Liver (tissue), 9 donors: ENCODE data around the gene TLR4. TPM values are rescaled to one million over a fixed set of nuclear protein-coding genes. Genes with fewer than 3 reads are reported as not detected.

Source experiments
- DNase-seq: peaks from one replicate; pipeline ENCODE4 v3.0.0-alpha.2; 2017; ENCODE audit warnings: low spot score
- H3K27ac ChIP-seq, 2 donors: one replicate each; pipeline ENCODE4 v1.7.0; 2013; ENCODE audit warnings: inconsistent platforms in 2 of 2, low read length in 2 of 2, control low read depth in 1 of 2, low read depth in 1 of 2, mild to moderate bottlenecking in 1 of 2
- H3K27me3 ChIP-seq, 4 donors: one replicate each; pipeline versions ENCODE4 v1.6.1 to v1.7.0; 2013; ENCODE audit warnings: low read length in 3 of 4, inconsistent platforms in 1 of 4, mild to moderate bottlenecking in 1 of 4, moderate library complexity in 1 of 4; ENCODE audit not compliant: control insufficient read depth in 4 of 4, insufficient read depth in 4 of 4
- H3K36me3 ChIP-seq, 4 donors: one replicate each; pipeline versions ENCODE4 v1.6.1 to v1.7.0; 2013; ENCODE audit warnings: low read length in 3 of 4, mild to moderate bottlenecking in 3 of 4, low read depth in 1 of 4, moderate library complexity in 1 of 4; ENCODE audit not compliant: control insufficient read depth in 4 of 4, insufficient read depth in 3 of 4
- H3K4me1 ChIP-seq, 4 donors: one replicate each; pipeline versions ENCODE4 v1.6.1 to v1.7.0; 2013; ENCODE audit warnings: low read length in 3 of 4, mild to moderate bottlenecking in 3 of 4, moderate library complexity in 1 of 4; ENCODE audit not compliant: control insufficient read depth in 4 of 4, insufficient read depth in 4 of 4
- H3K4me3 ChIP-seq, 3 donors: one replicate each; pipeline versions ENCODE4 v1.6.1 to v1.7.0; 2013; ENCODE audit warnings: low read length in 3 of 3, control low read depth in 1 of 3, low read depth in 1 of 3, mild to moderate bottlenecking in 1 of 3
- H3K9ac ChIP-seq, 2 donors: one replicate each; pipeline ENCODE4 v1.7.0; 2013; ENCODE audit warnings: low read length in 2 of 2, mild to moderate bottlenecking in 2 of 2, moderate library complexity in 2 of 2, control low read depth in 1 of 2, low read depth in 1 of 2
- H3K9me3 ChIP-seq, 4 donors: one replicate each; pipeline versions ENCODE4 v1.6.1 to v1.7.0; 2013; ENCODE audit warnings: low read length in 3 of 4; ENCODE audit not compliant: control insufficient read depth in 4 of 4
- CTCF ChIP-seq: fragments of 150-350 bp; IDR thresholded peaks from 2 replicates; pipeline ENCODE4 v1.5.1; 2017; ENCODE audit warnings: improper control_type of control experiment, low read depth, low read length; ENCODE audit not compliant: missing input control
- FOXA2 ChIP-seq: IDR thresholded peaks from 2 replicates; pipeline ENCODE4 v1.6.1; 2016; ENCODE audit warnings: antibody characterized with exemption
- GABPA ChIP-seq, 2 donors: IDR thresholded peaks in 1 of 2; conservative IDR thresholded peaks in 1 of 2; 2 replicates each; pipeline ENCODE4 v1.6.1; 2016; ENCODE audit warnings: antibody characterized with exemption in 2 of 2, mild to moderate bottlenecking in 1 of 2, moderate library complexity in 1 of 2
- HNF4A ChIP-seq, 2 donors: conservative IDR thresholded peaks; 2 replicates each; pipeline ENCODE4 v1.6.1; 2016; ENCODE audit warnings: antibody characterized with exemption in 2 of 2, mild to moderate bottlenecking in 2 of 2
- HNF4G ChIP-seq: IDR thresholded peaks from 2 replicates; pipeline ENCODE4 v1.6.1; 2016; ENCODE audit warnings: antibody characterized with exemption
- MAX ChIP-seq: IDR thresholded peaks from 2 replicates; pipeline ENCODE4 v1.6.1; 2016; ENCODE audit warnings: antibody characterized with exemption
- NR2F2 ChIP-seq: IDR thresholded peaks from 2 replicates; pipeline ENCODE4 v1.6.1; 2016; ENCODE audit warnings: antibody characterized with exemption
- RAD21 ChIP-seq, 2 donors: IDR thresholded peaks; 2 replicates each; pipeline ENCODE4 v1.6.1; 2016; ENCODE audit warnings: antibody characterized with exemption in 2 of 2, mild to moderate bottlenecking in 2 of 2
- REST ChIP-seq: IDR thresholded peaks from 2 replicates; pipeline ENCODE4 v1.6.1; 2016; ENCODE audit warnings: antibody characterized with exemption, mild to moderate bottlenecking
- RXRA ChIP-seq, 2 donors: IDR thresholded peaks; 2 replicates each; pipeline ENCODE4 v1.6.1; 2017 to 2018; ENCODE audit warnings: antibody characterized with exemption in 2 of 2, mild to moderate bottlenecking in 1 of 2
- SP1 ChIP-seq: IDR thresholded peaks from 2 replicates; pipeline ENCODE4 v1.6.1; 2018; ENCODE audit warnings: antibody characterized with exemption, mild to moderate bottlenecking
- TAF1 ChIP-seq: conservative IDR thresholded peaks from 2 replicates; pipeline ENCODE4 v1.6.1; 2016; ENCODE audit warnings: antibody characterized with exemption, mild to moderate bottlenecking
- YY1 ChIP-seq: IDR thresholded peaks from 2 replicates; pipeline ENCODE4 v1.6.1; 2016; ENCODE audit warnings: antibody characterized with exemption, mild to moderate bottlenecking
- ZBTB33 ChIP-seq: IDR thresholded peaks from 2 replicates; pipeline ENCODE4 v1.6.1; 2016; ENCODE audit warnings: antibody characterized with exemption
- WGBS: extraction: QIAGEN DNeasy Blood & Tissue Kit; methylation state at CpG from one replicate; pipeline ENCODE4 v1.1.7; 2013; 5-methylcytosine and 5-hydroxymethylcytosine counted together
- polyA plus RNA-seq, 2 donors: library from polyadenylated mRNA; stranded (reverse) in 1 of 2; unstranded in 1 of 2; fragments of 200-250 nt in 1 of 2; fragments of >200 nt in 1 of 2; fragmentation: Nextera tagmentation in 1 of 2; extraction: Ambion mirVana in 1 of 2; gene quantifications; one replicate each; pipeline versions ENCODE4 v1.2.1 to v1.2.3, GENCODE V29; 2013 to 2015
- total RNA-seq, 2 donors: library from RNA; depleted of rRNA; stranded (reverse); fragments of >200 nt; gene quantifications; one replicate each; pipeline ENCODE4 v1.2.3, GENCODE V29; 2014
- donor health status: healthy.
- donor health status: healthy.
- donor health status: healthy.
- donor health status: healthy.
- donor health status: healthy.

The TLR4 gene
- total and polyA plus RNA-seq, 4 donors, result 5.4 to 23.3 (median 10.0) TPM

- Histone ChIP-seq H3K36me3 (no peaks in the 10 kb centered on the region), H3K4me3 (no peak overlapping the region), H3K9me3 (no peaks in the 10 kb centered on the region), H3K27ac (peak overlapping the region; percentile 65 to 76), H3K4me1 (peaks cover 3 to 28% (median 24%) of the 10 kb centered on the region in 4 donors), H3K27me3 (no peaks in the 10 kb centered on the region), H3K9ac (no peak overlapping the region)
- TF ChIP-seq YY1, result no peak
- no peak for TF ChIP-seq RAD21 (IDR thresholded peaks at IDR 0.05)
- TF ChIP-seq ZBTB33, result no peak
- no peak for TF ChIP-seq GABPA (IDR thresholded peaks at IDR 0.05 in 1 of 2, conservative IDR thresholded peaks at IDR 0.05 in 1 of 2)
- TF ChIP-seq REST, result no peak
- no peak for TF ChIP-seq TAF1
- TF ChIP-seq HNF4A (conservative IDR thresholded peaks at IDR 0.05), result no peak
- TF ChIP-seq HNF4G, result no peak
- 77% methylated on average over 2 of the region's 2 CpGs for WGBS
- no peak for DNase-seq
These were observed 15.9 kb downstream of the TLR4 start for GRCh38 chr9:117720066-117720465.

- Histone ChIP-seq H3K36me3 (no peaks in the 10 kb centered on the region), H3K4me1 (peaks cover 3 to 32% (median 26%) of the 10 kb centered on the region in 4 donors), H3K27me3 (no peaks in the 10 kb centered on the region), H3K4me3 (no peak overlapping the region), H3K9ac (no peak overlapping the region), H3K27ac (peak overlapping the region; percentile 65 to 76), H3K9me3 (no peaks in the 10 kb centered on the region)
- TF ChIP-seq FOXA2, result no peak
- peak; percentile 54 to 87 for TF ChIP-seq RXRA (IDR thresholded peaks at IDR 0.05)
- TF ChIP-seq SP1, result peak; percentile 56
- no peak for TF ChIP-seq MAX
- TF ChIP-seq CTCF, result no peak
- TF ChIP-seq NR2F2, result peak; percentile 89
- TF ChIP-seq REST, result peak; percentile 35
- DNase-seq, result no peak
- WGBS, result 11% methylated on average over 5 of the region's 5 CpGs
These were observed 16.4 kb downstream of the TLR4 start for GRCh38 chr9:117720555-117720954.
